HG03520 (cell line): ENCODE data around the gene LRRC59.

ENCODE experiments used
- ATAC-seq: cut with Tn5 transposase; IDR thresholded peaks from one replicate; pipeline ENCODE4 v1.9.1; 2021; ENCODE audit warnings: mild to moderate bottlenecking, moderate library complexity; ENCODE audit not compliant: unreplicated experiment

The LRRC59 gene

GRCh38 chr17:50363217-50364060 is 33.9 kb downstream of the LRRC59 start:
- no peak for ATAC-seq

DNA sequence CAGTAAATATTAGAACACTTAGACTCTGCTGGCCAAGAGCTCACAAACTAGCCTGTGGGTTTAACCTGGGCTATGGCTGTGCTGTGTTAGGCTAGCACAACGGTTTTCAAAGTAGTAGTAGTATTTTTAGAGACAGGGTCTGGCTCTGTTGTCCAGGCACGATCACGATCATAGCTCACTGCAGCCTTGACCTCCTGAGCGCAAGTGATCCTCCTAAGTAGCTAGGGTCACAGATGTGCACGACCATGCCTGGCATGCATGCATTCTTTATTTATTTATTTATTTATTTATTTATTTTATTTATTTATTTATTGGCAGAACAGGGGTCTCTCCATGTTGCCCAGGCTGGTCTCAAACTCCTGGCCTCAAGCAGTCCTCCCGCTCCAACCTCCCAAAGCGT is 34.7 kb downstream of the LRRC59 start:
- ATAC-seq: no peak

DNA sequence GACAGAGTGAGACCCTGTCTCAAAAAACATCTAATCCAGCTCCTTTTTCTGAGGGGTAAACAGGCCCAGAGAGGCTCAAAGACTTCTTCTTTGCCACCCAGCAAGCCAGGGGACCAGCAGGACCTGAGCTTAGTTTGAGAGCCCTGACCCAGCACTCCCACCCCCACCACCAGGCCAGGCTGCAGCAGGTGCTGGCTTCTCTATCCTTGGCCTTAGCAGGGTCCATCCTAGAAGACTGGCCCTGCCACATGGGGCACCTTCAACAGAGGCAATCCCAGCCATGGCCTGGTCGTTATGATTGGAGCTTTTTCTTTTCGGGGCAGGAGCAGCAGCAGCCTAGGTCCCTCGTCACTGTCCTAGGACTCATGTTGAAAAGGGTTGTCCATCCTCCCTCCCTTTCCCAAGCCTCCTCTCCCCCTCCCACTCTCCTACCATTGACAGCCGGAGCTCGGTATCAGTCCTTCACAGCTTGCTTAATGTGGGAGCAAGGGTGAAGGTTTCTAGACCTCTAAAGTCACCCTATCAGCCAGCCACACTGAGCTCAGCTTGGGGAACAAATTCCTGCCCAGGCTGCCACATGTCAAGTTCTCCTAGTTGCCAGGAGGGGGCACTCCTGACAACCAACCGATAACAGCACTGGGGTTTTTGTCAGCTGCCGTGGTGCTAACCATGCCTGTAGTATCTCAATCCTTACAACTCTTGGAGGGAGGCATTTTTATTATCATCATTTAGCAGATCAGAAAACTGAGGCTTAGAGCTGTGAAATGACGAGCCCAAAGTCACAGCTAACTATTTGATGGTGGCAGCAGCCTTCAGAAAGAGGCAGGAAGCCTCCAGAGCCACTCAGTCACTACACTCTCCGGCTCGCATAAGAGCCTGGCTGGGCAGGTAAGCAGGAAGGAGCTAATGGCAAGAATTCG is 35.5 kb downstream of the LRRC59 start:
- ATAC-seq: no peak

- ATAC-seq: no peak
These were observed 36.7 kb downstream of the LRRC59 start for GRCh38 chr17:50360486-50361115.

DNA sequence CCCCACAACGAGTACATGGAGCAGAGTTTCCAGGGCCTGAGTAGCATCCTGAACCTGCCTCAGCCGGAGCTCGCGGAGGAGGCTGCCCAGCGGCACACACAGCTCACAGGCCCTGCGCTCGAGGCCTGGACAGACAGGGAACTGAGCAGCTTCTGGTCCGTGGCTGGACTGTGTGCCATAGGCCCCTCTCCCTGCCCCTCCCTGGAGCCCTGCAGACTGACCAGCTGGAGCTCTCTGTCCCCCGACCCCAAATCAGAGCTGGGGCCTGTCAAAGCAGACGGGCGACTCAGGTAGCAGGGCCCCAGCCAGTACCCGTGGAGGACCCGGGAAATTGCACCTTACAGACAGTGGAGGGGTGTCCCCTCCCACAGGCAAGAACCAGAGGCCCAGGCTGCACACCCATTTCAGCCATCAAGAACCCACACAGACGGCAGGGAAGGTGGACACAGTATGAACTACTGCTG is 37.3 kb downstream of the LRRC59 start:
- ATAC-seq: no peak

DNA sequence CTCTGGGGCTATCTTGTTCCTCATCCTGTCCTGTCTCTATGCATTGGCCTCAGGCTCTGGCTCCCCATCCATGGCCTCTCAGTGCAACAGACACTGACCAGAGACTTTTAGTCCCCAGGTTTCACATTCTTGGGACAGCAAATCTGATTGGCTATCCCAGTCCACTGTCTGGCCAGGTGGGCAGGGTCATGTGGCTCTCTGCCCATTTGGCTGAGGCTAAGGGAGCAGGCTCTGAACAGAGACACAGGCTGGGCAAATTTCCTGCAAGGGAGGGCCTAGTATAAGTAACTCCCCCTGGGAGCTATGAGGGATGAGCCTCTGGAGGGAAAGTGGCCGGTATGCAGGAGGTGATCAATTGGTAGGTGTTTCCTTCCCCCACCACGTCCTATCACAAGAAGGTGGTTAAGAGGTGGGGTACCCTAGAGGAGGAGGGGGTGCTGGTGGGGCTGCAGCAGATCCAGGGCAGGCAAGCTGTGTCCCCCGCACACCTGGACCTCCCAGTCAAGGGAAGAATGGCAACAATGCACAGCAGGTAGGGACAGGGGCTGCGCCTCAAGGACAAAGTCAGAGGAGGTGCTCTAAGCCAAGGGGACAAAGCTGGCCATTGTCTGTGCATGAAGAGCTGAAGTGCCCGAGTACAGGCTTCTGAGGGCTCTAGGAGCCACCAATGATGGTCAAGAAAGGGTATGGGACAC is 38.2 kb downstream of the LRRC59 start:
- no peak for ATAC-seq

- no peak for ATAC-seq
These were observed 39.1 kb downstream of the LRRC59 start for GRCh38 chr17:50358177-50358576.

GRCh38 chr17:50356892-50357510 is 40.3 kb downstream of the LRRC59 start:
- ATAC-seq: no peak

DNA sequence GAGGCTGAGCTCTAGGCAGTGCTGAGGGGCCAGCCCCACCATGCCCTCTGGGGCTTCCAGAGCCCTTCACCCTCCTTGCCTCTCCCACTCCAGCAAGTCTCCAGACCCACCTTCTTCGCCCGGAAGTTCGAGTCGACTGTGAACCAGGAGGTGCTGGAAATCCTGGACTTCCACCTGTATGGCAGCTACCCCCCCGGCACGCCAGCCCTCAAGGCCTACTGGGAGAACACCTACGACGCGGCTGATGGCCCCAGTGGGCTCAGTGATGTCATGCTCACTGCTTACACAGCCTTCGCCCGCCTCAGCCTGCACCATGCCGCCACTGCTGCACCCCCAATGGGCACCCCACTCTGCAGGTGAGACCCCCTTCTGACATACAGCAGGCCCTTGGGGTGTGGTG is 40.9 kb downstream of the LRRC59 start:
- no peak for ATAC-seq

- ATAC-seq: no peak
These were observed 41.5 kb downstream of the LRRC59 start for GRCh38 chr17:50355701-50356341.

DNA sequence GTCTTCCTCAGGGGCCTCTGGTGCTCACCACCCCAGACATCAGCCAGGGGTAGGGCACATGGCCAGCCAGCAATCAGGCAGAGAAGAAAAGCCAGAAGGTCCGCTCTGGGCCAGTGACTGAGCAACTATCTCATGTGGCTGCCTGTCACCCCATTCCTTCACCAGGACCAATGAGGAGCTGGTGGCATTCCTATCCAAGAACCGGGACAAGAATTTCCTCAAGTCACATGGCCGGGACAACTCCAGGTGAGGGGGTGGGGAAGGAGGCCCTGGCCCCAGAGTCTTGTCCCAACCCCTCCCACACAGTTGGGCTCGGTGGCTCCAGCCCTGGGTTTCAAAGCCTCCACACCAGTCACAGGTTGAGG is 42.0 kb downstream of the LRRC59 start:
- no peak for ATAC-seq

DNA sequence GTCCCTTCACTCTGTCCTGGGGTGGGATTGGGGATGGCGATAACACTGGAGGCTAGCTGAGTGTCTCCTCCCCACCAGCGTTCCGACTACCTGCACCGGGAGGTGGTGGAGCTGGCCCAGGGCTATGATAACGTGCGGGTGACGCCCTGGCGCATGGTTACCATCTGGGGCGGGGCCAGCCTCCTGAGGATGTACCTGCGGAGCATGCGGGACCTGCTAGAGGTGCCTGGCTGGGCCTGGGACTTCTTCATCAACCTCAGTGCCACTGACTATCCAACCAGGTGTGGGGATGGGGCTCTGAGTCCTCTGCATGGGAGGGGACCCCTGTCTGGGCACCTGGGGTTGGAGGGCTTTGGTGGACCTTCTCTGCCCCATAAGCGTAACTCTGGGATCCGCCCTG is 42.5 kb downstream of the LRRC59 start:
- ATAC-seq: no peak

DNA sequence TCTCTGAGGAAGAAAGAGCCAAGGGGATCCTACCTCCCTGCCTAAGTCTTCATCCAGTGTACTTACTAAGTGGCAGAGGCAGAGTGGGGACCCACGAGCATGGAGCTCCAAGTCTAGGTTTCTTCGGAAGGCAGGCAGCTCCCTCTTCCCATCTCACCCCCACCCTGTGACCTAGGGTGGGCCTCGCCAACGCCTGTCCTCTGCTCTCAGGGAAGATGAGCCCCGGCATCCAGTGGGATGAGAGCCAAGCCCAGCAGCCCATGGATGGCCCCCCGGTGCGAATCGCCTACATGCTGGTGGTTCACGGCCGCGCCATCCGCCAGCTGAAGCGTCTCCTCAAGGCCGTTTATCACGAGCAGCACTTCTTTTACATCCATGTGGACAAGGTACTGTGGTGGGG is 43.1 kb downstream of the LRRC59 start:
- ATAC-seq: no peak

DNA sequence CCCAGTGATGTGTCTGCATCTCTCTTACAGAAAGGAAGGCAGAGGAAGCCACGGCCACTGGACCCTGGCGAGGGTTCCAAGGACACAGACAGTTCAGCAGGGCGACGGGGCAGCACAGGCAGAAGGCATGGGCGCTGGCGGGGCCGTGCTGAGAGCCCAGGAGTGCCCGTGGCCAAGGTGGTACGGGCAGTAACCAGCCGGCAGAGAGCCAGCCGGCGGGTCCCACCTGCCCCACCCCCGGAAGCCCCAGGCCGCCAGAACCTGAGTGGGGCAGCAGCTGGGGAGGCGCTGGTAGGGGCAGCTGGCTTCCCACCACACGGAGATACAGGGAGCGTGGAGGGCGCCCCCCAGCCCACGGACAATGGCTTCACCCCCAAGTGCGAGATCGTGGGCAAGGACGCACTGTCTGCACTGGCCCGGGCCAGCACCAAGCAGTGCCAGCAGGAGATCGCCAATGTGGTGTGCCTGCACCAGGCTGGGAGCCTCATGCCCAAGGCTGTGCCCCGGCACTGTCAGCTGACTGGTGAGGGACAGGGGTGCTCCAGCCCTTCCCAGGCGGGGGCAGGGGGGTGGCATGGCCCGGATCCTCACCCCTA is 43.6 kb downstream of the LRRC59 start:
- no peak for ATAC-seq

DNA sequence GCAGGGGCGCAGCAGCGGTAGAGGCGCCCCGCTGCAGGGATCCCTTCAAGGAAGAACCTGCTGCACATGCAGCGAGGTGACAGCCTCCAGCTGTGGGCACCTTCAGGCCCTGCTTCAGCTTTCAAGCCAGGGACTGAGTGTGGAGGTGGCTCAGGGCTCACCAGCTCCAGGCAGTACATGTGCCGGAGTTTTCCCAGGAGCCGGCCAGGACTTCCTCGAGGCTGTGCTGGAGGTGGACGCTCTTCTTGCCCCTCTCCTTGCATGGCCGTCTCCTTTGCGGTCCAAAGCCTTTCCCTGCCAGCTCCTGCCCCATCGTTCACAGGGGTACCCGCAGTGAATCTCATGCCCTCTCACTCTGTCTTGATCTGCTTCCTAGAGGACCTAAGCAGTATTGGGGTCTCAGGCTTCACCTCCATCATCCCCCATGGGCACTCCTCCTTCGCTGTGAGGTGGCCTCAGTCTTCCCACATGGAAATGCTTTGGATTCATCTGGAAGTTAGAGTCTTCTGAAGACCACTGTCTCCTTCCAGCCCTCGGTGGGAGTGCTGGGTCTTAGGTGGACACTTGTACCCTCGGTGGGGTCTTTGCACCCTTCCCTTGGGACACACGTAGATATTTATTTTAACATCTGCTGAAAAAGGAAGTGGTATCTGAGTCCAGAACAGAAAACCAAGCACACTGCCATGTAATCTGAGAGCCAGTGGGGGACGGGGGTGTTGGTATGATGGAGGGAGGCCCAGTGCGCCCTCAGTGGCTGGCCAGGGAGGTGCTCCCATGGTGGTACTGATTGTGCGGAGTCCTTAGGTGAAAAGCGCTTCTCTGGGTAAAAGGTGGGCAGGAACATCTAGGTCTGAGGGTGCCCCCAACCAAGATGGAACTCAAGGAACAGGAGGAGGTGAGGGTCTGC is 44.4 kb downstream of the LRRC59 start:
- no peak for ATAC-seq

DNA sequence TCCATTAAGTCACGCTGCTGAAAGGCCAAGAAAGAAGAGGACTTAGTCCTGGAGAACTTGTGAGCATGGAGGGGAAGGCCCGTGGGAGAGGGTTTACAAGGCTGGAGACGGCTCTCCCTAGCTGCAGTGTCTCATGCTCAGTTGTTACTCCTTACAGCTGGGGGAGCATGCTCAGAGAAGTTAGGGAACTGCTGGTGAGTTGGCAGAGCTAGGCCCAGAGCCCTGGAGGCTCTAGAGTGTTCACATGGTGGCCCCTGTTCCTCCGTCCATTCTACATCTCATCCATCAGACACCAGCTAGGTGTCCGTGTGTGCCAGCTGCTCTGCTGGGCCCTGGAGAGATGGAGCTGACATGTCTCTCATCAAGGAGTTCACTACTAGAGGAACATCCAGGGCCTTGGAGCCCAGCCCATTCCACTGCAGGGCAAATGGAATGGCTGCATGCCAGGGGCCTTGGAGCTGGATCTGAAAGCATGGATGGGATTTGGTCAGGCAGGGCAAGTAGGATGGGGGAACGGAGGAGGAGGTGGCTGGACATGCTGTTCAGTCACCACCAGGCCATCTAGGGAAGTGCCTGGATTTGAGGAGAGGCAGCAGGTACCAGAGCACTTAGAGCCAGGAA is 45.1 kb downstream of the LRRC59 start:
- ATAC-seq: no peak

- no peak for ATAC-seq
These were observed 46.6 kb downstream of the LRRC59 start for GRCh38 chr17:50350733-50351132.

DNA sequence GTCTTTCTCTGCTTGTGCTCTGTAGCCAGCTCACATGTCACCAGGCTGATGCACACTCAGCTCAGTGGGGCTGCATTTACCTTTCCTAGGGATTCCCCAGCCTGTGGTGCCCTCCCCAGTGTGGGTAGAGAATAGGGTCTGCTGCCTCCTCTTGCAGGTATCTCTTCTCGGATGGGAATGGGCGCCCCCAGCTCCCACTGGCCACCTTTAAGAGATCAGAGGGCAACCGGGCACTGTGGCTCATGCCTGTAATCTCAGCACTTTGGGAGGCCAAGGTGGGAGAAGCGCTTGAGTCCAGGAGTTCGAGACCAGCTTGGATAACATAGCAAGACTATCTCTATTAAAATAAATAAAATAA is 48.1 kb downstream of the LRRC59 start:
- ATAC-seq: no peak
